Measurements from ENCODE around the gene TNIK. TPM values are rescaled to one million over a fixed set of nuclear protein-coding genes. Genes with fewer than 3 reads are reported as not detected.

Gene TNIK
- total and polyA plus RNA-seq, 2 experiments from 2014 or later, result 14.6 to 34.3 TPM

GRCh38 chr3:171404376-171404967, 55.7 kb downstream of the TNIK start (continued):
- no peak for TF ChIP-seq NANOG (IDR thresholded peaks at IDR 0.05; ENCODE audit: borderline replicate concordance)
- TF ChIP-seq ZNF114 (CRISPR knock-in tag; IDR thresholded peaks at IDR 0.05), result no peak
- no peak for TF ChIP-seq EZH2 (IDR thresholded peaks at IDR 0.05; ENCODE audit: low read depth, unreplicated experiment)
- no peak for TF ChIP-seq ZNF462 (CRISPR knock-in tag; IDR thresholded peaks at IDR 0.05)
- TF ChIP-seq ZNF331 (CRISPR knock-in tag; IDR thresholded peaks at IDR 0.05; ENCODE audit: low read depth), result no peak
- TF ChIP-seq EZH2phosphoT487 (IDR thresholded peaks at IDR 0.05; ENCODE audit: unreplicated experiment), result no peak
- TF ChIP-seq JUNB (IDR thresholded peaks at IDR 0.05; ENCODE audit: unreplicated experiment), result no peak

- H3K27me3 Mint-ChIP-seq (ENCODE audit: insufficient read depth, low read depth, poor library complexity), result no peaks in the 10 kb centered on the region
- Histone ChIP-seq H3K36me3 (ENCODE audit: insufficient read depth) (no peaks in the 10 kb centered on the region), H4K20me1 (replicated peaks; ENCODE audit: insufficient read depth) (no peaks in the 10 kb centered on the region), H3K27me3 (ENCODE audit: insufficient read depth) (no peaks in the 10 kb centered on the region), H2AFZ (no peak overlapping the region), H3F3A (replicated peaks; ENCODE audit: low read depth) (no peaks in the 10 kb centered on the region), H3K79me2 (replicated peaks; ENCODE audit: insufficient read depth) (peaks cover 92% of the 10 kb centered on the region), H3K4me3 (no peak overlapping the region), H3K4me1 (ENCODE audit: insufficient read depth) (0 out of 2 replicates have a peak, but pooled peaks cover 3% of the 10 kb centered on the region), H3K4me2 (no peak overlapping the region), H3K27ac (ENCODE audit: low read depth) (no peak overlapping the region), H3K9me2 (ENCODE audit: insufficient read depth) (peaks cover 4% of the 10 kb centered on the region; the same call in 1 of the 2 replicates)
- ATAC-seq, result no peak
- no peaks in the 10 kb centered on the region for H3K9me3 Mint-ChIP-seq
- H3K4me1 Mint-ChIP-seq, result peaks cover 21% of the 10 kb centered on the region
- DNase-seq (ENCODE audit: low spot score), result no peak
- no peak overlapping the region for H3K4me3 Mint-ChIP-seq
- H3K27ac Mint-ChIP-seq, result no peak overlapping the region
- peaks cover 13% of the 10 kb centered on the region for H3K36me3 Mint-ChIP-seq (ENCODE audit: low read depth)
- no peak for TF ChIP-seq JUNB (IDR thresholded peaks at IDR 0.05; ENCODE audit: unreplicated experiment)
- TF ChIP-seq REST (IDR thresholded peaks at IDR 0.05; ENCODE audit: unreplicated experiment), result no peak
- no peak for TF ChIP-seq NANOG (IDR thresholded peaks at IDR 0.05; ENCODE audit: borderline replicate concordance)
- TF ChIP-seq CREB1 (CRISPR knock-in tag; IDR thresholded peaks at IDR 0.05; ENCODE audit: low read depth), result no peak
- TF ChIP-seq ETS1 (IDR thresholded peaks at IDR 0.05), result no peak
- TF ChIP-seq STAT1 (IDR thresholded peaks at IDR 0.05; ENCODE audit: unreplicated experiment), result no peak
- no peak for TF ChIP-seq POLR2AphosphoS5 (IDR thresholded peaks at IDR 0.05; ENCODE audit: low read depth)
- no peak for TF ChIP-seq CTCF (conservative IDR thresholded peaks at IDR 0.05; ENCODE audit: low read depth in 2 of 2)
- TF ChIP-seq EZH2 (IDR thresholded peaks at IDR 0.05; ENCODE audit: low read depth, unreplicated experiment), result no peak
Measured at GRCh38 chr3:171402281-171402680, 57.9 kb downstream of the TNIK start.
